Measurements from ENCODE around the gene PER1. TPM values are rescaled to one million over a fixed set of nuclear protein-coding genes. Genes with fewer than 3 reads are reported as not detected.

Gene PER1
- total RNA-seq, 1 experiment from 2014 or later, result 36.5 TPM

DNA sequence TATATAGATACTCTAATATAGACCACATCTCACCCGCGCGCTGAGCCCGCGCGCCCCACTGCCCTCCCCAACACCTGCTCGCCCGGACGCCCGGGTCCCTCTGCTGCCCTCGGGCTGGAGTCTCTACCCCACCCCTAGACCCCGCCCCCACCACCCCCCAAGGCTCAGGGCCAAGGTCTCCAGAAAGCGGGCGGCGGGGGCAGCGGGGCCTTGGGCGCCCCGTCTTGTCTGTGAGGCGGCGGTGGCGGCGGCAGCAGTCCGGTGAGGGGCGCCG, 30.9 kb downstream of the PER1 start:
- no peak overlapping the region for H4K8ac ChIP-seq (replicated peaks; ENCODE audit: insufficient read length, low read depth, low read length)
- H3K9me3 Mint-ChIP-seq, result peaks cover 4 to 8% of the 10 kb centered on the region in 2 experiments; a peak in 4 of 5 replicates
- no peak overlapping the region for H3K14ac ChIP-seq (ENCODE audit: insufficient read depth, low read length)
- no peak for DNase-seq
- no peak overlapping the region for H2BK20ac ChIP-seq (ENCODE audit: low read depth, low read length, poor library complexity, severe bottlenecking)
- H4K20me1 ChIP-seq (ENCODE audit: control insufficient read depth, insufficient read depth, insufficient read length), result no peaks in the 10 kb centered on the region
- H3K27me3 ChIP-seq (ENCODE audit: insufficient read depth, low read length), result peaks cover 38% of the 10 kb centered on the region
- peaks cover 62% of the 10 kb centered on the region for H3K23me2 ChIP-seq (ENCODE audit: insufficient read length, low read depth, low read length, poor library complexity, severe bottlenecking)
- no peaks in the 10 kb centered on the region; the same call in 1 of the 2 replicates for H3K4me1 ChIP-seq (ENCODE audit: insufficient read depth, low read length)
- H3K9ac ChIP-seq (ENCODE audit: extremely low read depth, insufficient read length, low read length), result no peak overlapping the region
- no peak overlapping the region for H3K56ac ChIP-seq (ENCODE audit: insufficient read length, low read depth, low read length)
- no peak overlapping the region for H2BK15ac ChIP-seq (ENCODE audit: low read depth, low read length)
- peaks cover 39 to 45% of the 10 kb centered on the region in 2 experiments for H3K4me1 Mint-ChIP-seq
- H3K9me3 ChIP-seq (ENCODE audit: control insufficient read depth, low read depth, low read length), result no peaks in the 10 kb centered on the region
- no peak overlapping the region for H4K91ac ChIP-seq (ENCODE audit: insufficient read length, low read depth, low read length)
- no peak overlapping the region for H3K23ac ChIP-seq (ENCODE audit: insufficient read length, low read depth, low read length)
- no peak overlapping the region for H2AFZ ChIP-seq (ENCODE audit: low read length)
- H4K5ac ChIP-seq (ENCODE audit: insufficient read length, low read depth, low read length), result no peak overlapping the region
- H3T11ph ChIP-seq (ENCODE audit: low read length), result no peak overlapping the region
- no peak overlapping the region for H2AK5ac ChIP-seq (ENCODE audit: insufficient read length, low read length)
- no peak overlapping the region for H2BK12ac ChIP-seq (ENCODE audit: insufficient read length, low read depth, low read length)
- H3K4me3 Mint-ChIP-seq, result peak overlapping the region; percentile 91 to 93
- no peaks in the 10 kb centered on the region for H3K79me2 ChIP-seq (ENCODE audit: insufficient read depth, low read length)
- peaks cover 85% of the 10 kb centered on the region for H3K27me3 Mint-ChIP-seq (ENCODE audit: low read depth)
- H2BK120ac ChIP-seq (ENCODE audit: low read depth, low read length, poor library complexity, severe bottlenecking), result no peak overlapping the region
- H3K36me3 Mint-ChIP-seq (ENCODE audit: insufficient read depth in 1 of 3, low read depth in 3 of 3), result no peaks in the 10 kb centered on the region; a peak in 2 of 7 replicates
- no peak overlapping the region for H3K27ac Mint-ChIP-seq
- no CpG with 5 or more reads among the region's 25 CpGs for WGBS (ENCODE audit: extremely low coverage, insufficient read length, low lambda C conversion rate)
- TF ChIP-seq, protein P1, sequence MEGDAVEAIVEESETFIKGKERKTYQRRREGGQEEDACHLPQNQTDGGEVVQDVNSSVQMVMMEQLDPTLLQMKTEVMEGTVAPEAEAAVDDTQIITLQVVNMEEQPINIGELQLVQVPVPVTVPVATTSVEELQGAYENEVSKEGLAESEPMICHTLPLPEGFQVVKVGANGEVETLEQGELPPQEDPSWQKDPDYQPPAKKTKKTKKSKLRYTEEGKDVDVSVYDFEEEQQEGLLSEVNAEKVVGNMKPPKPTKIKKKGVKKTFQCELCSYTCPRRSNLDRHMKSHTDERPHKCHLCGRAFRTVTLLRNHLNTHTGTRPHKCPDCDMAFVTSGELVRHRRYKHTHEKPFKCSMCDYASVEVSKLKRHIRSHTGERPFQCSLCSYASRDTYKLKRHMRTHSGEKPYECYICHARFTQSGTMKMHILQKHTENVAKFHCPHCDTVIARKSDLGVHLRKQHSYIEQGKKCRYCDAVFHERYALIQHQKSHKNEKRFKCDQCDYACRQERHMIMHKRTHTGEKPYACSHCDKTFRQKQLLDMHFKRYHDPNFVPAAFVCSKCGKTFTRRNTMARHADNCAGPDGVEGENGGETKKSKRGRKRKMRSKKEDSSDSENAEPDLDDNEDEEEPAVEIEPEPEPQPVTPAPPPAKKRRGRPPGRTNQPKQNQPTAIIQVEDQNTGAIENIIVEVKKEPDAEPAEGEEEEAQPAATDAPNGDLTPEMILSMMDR (conservative IDR thresholded peaks at IDR 0.05), result no peak
- H2BK5ac ChIP-seq (ENCODE audit: insufficient read length, low read length), result no peak overlapping the region
- no peak overlapping the region for H3K4ac ChIP-seq (ENCODE audit: low read depth, low read length)
- H3K27ac ChIP-seq (ENCODE audit: insufficient read length, low read depth, low read length), result no peak overlapping the region
- H3K4me2 ChIP-seq (ENCODE audit: insufficient read depth, insufficient read length, low read length), result peak overlapping the region; percentile 52
- H3K18ac ChIP-seq (ENCODE audit: insufficient read length, low read depth, low read length), result no peak overlapping the region
- no peaks in the 10 kb centered on the region for H3K79me1 ChIP-seq (ENCODE audit: insufficient read depth, low read depth, low read length, poor library complexity, severe bottlenecking)
